RWPE2 (cell line): Measurements from ENCODE around the gene AHSG.

Experiments used
- ATAC-seq: fragments of 200-7000 bp; cut with Tn5 transposase; 3 replicates; pipeline ENCODE4 v1.9.1; 2021; ENCODE audit warnings: low read depth
- DNase-seq: peaks from one replicate; pipeline ENCODE4 v3.0.0-alpha.2; 2020; ENCODE audit warnings: low spot score
- H3K27ac ChIP-seq: fragments of 450-650 bp; 2 replicates; pipeline ENCODE4 v1.5.1; 2017; ENCODE audit warnings: mild to moderate bottlenecking; ENCODE audit not compliant: poor library complexity, severe bottlenecking
- H3K27me3 ChIP-seq: fragments of 250-450 bp; sonication (Bioruptor Pico); 2 replicates; pipeline ENCODE4 v1.5.1; 2021; ENCODE audit warnings: mild to moderate bottlenecking, moderate library complexity; ENCODE audit not compliant: insufficient read depth, poor library complexity, severe bottlenecking
- H3K36me3 ChIP-seq: fragments of 250-450 bp; sonication (Bioruptor Pico); 2 replicates; pipeline ENCODE4 v1.5.1; 2020; ENCODE audit warnings: low read depth, mild to moderate bottlenecking, moderate library complexity
- H3K4me1 ChIP-seq: fragments of 250-450 bp; sonication (Bioruptor Pico); 2 replicates; pipeline ENCODE4 v1.5.1; 2021; ENCODE audit warnings: mild to moderate bottlenecking, moderate library complexity; ENCODE audit not compliant: insufficient read depth, poor library complexity, severe bottlenecking
- H3K4me3 ChIP-seq: fragments of 250-450 bp; sonication (Bioruptor Pico); 2 replicates; pipeline ENCODE4 v1.5.1; 2021; ENCODE audit warnings: mild to moderate bottlenecking, moderate library complexity; ENCODE audit not compliant: severe bottlenecking
- H3K9me3 ChIP-seq: fragments of 250-450 bp; sonication (Bioruptor Pico); 2 replicates; pipeline ENCODE4 v1.5.1; 2021; ENCODE audit warnings: mild to moderate bottlenecking, moderate library complexity; ENCODE audit not compliant: severe bottlenecking
- TF ChIP-seq, protein P1 (sequence below): fragments of 450-650 bp; IDR thresholded peaks from one replicate; pipeline ENCODE4 v1.5.1; 2017; ENCODE audit warnings: mild to moderate bottlenecking, moderate library complexity; ENCODE audit not compliant: poor library complexity, severe bottlenecking

Gene AHSG

DNA sequence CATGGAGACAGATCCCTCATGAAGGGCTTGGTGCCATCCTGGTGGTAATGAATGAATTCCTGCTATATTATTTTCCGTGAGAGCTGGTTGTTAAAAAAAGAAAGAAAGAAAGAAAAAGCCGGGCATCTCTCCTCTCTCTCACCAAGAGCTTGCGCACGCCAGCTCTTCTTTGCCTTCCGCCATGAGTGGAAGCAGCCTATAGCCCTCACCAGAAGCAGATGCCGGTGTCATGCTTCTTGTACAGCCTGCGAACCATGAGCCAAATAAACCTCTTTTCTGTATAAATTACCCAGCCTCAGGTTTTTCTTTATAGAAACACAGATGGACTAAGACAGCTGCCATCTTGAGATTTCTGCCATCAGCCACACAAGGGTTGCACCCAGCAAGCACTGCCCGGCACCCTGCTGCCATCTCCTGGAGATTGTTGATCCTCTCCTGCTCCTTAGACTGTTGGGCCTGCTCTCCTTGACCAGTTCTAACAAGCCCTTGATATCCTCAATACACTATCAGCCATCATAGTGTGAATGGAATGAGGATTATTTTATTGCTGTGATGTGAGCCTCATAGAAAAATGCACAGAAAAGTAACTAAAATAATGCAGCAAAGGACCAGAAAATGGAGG, 3.5 kb upstream of the AHSG start:
- Histone ChIP-seq H3K27me3 (no peaks in the 10 kb centered on the region), H3K4me1 (peaks cover 3% of the 10 kb centered on the region), H3K27ac (no peak overlapping the region), H3K4me3 (no peak overlapping the region), H3K9me3 (no peaks in the 10 kb centered on the region), H3K36me3 (no peaks in the 10 kb centered on the region)
- ATAC-seq (peak; percentile 95), DNase-seq (no peak)
- TF ChIP-seq, protein P1, sequence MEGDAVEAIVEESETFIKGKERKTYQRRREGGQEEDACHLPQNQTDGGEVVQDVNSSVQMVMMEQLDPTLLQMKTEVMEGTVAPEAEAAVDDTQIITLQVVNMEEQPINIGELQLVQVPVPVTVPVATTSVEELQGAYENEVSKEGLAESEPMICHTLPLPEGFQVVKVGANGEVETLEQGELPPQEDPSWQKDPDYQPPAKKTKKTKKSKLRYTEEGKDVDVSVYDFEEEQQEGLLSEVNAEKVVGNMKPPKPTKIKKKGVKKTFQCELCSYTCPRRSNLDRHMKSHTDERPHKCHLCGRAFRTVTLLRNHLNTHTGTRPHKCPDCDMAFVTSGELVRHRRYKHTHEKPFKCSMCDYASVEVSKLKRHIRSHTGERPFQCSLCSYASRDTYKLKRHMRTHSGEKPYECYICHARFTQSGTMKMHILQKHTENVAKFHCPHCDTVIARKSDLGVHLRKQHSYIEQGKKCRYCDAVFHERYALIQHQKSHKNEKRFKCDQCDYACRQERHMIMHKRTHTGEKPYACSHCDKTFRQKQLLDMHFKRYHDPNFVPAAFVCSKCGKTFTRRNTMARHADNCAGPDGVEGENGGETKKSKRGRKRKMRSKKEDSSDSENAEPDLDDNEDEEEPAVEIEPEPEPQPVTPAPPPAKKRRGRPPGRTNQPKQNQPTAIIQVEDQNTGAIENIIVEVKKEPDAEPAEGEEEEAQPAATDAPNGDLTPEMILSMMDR = peak; percentile 74

DNA sequence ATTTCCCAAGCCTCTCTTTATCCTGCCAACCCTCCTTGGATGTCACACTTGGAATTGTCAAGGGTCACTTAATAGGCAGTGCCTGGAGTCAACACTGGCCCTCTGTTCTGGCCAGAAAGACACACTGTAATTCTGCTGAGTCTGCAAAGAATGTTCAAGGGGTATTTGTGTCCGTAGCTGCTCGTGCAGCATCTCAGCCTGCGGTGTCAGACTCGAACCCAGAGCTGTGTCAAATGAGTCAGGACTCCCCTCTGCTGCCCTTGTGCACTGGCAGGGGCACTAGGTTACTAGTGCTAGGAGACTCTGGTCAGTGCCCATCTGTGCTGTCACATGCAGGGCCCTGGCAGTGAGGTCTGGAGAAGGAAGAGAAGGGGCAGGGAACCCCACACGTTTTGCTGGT, 795 bp upstream of the AHSG start:
- no peak overlapping the region for H3K27ac ChIP-seq
- no peak for ATAC-seq
- no peak for DNase-seq
- TF ChIP-seq, protein P1 = no peak
- no peak overlapping the region for H3K4me3 ChIP-seq
- no peaks in the 10 kb centered on the region for H3K36me3 ChIP-seq
- H3K9me3 ChIP-seq = no peaks in the 10 kb centered on the region
- peaks cover 4% of the 10 kb centered on the region for H3K4me1 ChIP-seq
- H3K27me3 ChIP-seq = no peaks in the 10 kb centered on the region

DNA sequence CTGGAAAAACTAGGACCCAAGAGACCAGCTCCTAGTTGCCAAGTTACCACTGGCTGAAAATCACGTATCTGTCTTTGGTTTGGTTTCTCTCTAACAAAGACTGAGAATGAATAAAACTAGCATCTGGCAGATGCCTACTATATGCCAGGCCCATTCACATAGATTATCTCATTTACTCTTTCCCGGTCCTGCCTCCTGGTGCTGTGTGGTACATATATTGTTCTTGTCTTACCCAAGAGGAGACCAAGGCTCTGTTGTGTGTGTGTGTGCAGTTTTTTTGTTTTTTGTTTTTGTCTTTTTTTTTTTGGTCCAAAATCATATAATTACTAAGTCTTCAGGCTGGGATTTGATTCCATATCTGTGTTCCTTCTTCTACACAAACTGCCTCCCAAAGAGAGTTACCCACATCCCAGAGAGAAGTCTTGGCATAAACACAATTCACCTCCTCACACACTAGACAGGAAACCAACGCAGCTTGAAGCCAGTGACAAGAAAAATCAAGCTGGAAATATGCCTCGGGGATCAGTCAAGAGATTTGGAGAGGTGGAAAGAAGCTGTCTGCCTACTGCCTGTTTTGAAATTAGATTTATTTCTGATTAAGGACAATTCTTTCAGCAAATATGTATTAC, 891 bp downstream of the AHSG start:
- no peak for ATAC-seq
- no peak for DNase-seq
- H3K9me3 ChIP-seq = no peaks in the 10 kb centered on the region
- no peaks in the 10 kb centered on the region for H3K36me3 ChIP-seq
- H3K27ac ChIP-seq = no peak overlapping the region
- peaks cover 7% of the 10 kb centered on the region for H3K4me1 ChIP-seq
- TF ChIP-seq, protein P1 = no peak
- H3K27me3 ChIP-seq = no peaks in the 10 kb centered on the region
- H3K4me3 ChIP-seq = no peak overlapping the region

- peaks cover 7% of the 10 kb centered on the region for H3K4me1 ChIP-seq
- ATAC-seq (no peak), DNase-seq (no peak)
- H3K4me3 ChIP-seq = no peak overlapping the region
- H3K36me3 ChIP-seq = no peaks in the 10 kb centered on the region
- H3K27me3 ChIP-seq = no peaks in the 10 kb centered on the region
- H3K27ac ChIP-seq = no peak overlapping the region
- H3K9me3 ChIP-seq = no peaks in the 10 kb centered on the region
- TF ChIP-seq, protein P1 = no peak
Observed at GRCh38 chr3:186614266-186614596, 1.4 kb downstream of the AHSG start.
